IMR-90 (cell line): ENCODE measurements around the gene ZNF581. TPM values are rescaled to one million over a fixed set of nuclear protein-coding genes. Genes with fewer than 3 reads are reported as not detected.

Experiments used
- ATAC-seq: fragments of 200-7000 bp; cut with Tn5 transposase; 2 replicates; pipeline ENCODE4 v1.9.1; 2020; ENCODE audit warnings: low read depth, mild to moderate bottlenecking, moderate library complexity
- BruUV-seq: library from RNA; stranded (reverse); fragments of 400-500 nt; replicated peaks from 2 replicates; lab custom pipeline; 2021; lab: Mats Ljungman, UMichigan
- CTCF ChIA-PET: fragments of 300-600 bp; formaldehyde crosslinking; extraction: SDS; loops from one replicate; lab custom pipeline; 2021; ENCODE audit warnings: antibody characterized with exemption; lab: Yijun Ruan, JAX
- POLR2A ChIA-PET: fragments of 300-600 bp; sonication (Branson Sonifier 250); formaldehyde crosslinking; loops from one replicate; lab custom pipeline; 2022; ENCODE audit warnings: antibody characterized with exemption; ENCODE audit not compliant: unreplicated experiment; lab: Charles Lee
- DNase-seq: peaks from one replicate; pipeline ENCODE4 v3.0.0; 2013
- H2AFZ ChIP-seq: replicated peaks from 2 replicates; pipeline ENCODE3; 2013; ENCODE audit warnings: low read length, mild to moderate bottlenecking; ENCODE audit not compliant: poor library complexity
- H2AK5ac ChIP-seq: 2 replicates; pipeline ENCODE4 v1.6.1; 2013; ENCODE audit warnings: low read depth, low read length, inconsistent platforms
- H2AK9ac ChIP-seq: replicated peaks from 2 replicates; pipeline ENCODE3; 2013; ENCODE audit warnings: mild to moderate bottlenecking, low read depth, low read length, moderate library complexity; ENCODE audit not compliant: poor library complexity
- H2BK120ac ChIP-seq: 2 replicates; pipeline ENCODE4 v1.6.1; 2013; ENCODE audit warnings: low read depth, low read length, inconsistent platforms
- H2BK15ac ChIP-seq: 3 replicates; pipeline ENCODE4 v1.6.1; 2013; ENCODE audit warnings: low read depth, low read length, inconsistent platforms
- H2BK20ac ChIP-seq: 2 replicates; pipeline ENCODE4 v1.6.1; 2013; ENCODE audit warnings: low read depth, mild to moderate bottlenecking, inconsistent platforms, low read length, moderate library complexity
- H2BK5ac ChIP-seq: 2 replicates; pipeline ENCODE4 v1.6.1; 2013; ENCODE audit warnings: mild to moderate bottlenecking, low read depth, low read length, inconsistent platforms; ENCODE audit not compliant: poor library complexity, severe bottlenecking
- H3K14ac ChIP-seq: replicated peaks from 2 replicates; pipeline ENCODE4 v1.6.1; 2013; ENCODE audit warnings: low read depth, low read length, inconsistent platforms
- H3K18ac ChIP-seq: 2 replicates; pipeline ENCODE4 v1.6.1; 2013; ENCODE audit warnings: low read depth, low read length, control low read depth
- H3K23ac ChIP-seq: 2 replicates; pipeline ENCODE4 v1.6.1; 2013; ENCODE audit warnings: low read depth, low read length, inconsistent platforms
- H3K27ac ChIP-seq: 2 replicates; pipeline ENCODE4 v1.5.1; 2013; ENCODE audit warnings: mild to moderate bottlenecking, control low read depth, low read length; ENCODE audit not compliant: insufficient read depth
- H3K27me3 ChIP-seq: 2 replicates; pipeline ENCODE4 v1.6.1; 2013; ENCODE audit warnings: low read length; ENCODE audit not compliant: control insufficient read depth, insufficient read depth
- H3K36me3 ChIP-seq: 2 replicates; pipeline ENCODE4 v1.6.1; 2013; ENCODE audit warnings: low read length, mixed read lengths; ENCODE audit not compliant: control insufficient read depth, insufficient read depth
- H3K4ac ChIP-seq: 2 replicates; pipeline ENCODE4 v1.6.1; 2013; ENCODE audit warnings: low read depth, low read length, inconsistent platforms
- H3K4me1 ChIP-seq: 2 replicates; pipeline ENCODE4 v1.6.1; 2013; ENCODE audit warnings: low read length, mixed read lengths; ENCODE audit not compliant: control insufficient read depth, insufficient read depth
- H3K4me2 ChIP-seq: 2 replicates; pipeline ENCODE4 v1.6.1; 2013; ENCODE audit warnings: low read depth, mild to moderate bottlenecking, control low read depth, low read length, moderate library complexity
- H3K4me3 ChIP-seq: 2 replicates; pipeline ENCODE4 v1.5.1; 2013; ENCODE audit warnings: low read depth, mild to moderate bottlenecking, control low read depth, low read length, moderate library complexity; ENCODE audit not compliant: insufficient read depth
- H3K56ac ChIP-seq: 2 replicates; pipeline ENCODE4 v1.6.1; 2013; ENCODE audit warnings: low read length, inconsistent platforms; ENCODE audit not compliant: insufficient read depth; ENCODE audit errors: extremely low read depth
- H3K79me1 ChIP-seq, 2 experiments: 2 replicates each; pipeline ENCODE4 v1.6.1; 2013; ENCODE audit warnings: low read length in 2 of 2, inconsistent platforms in 1 of 2, low read depth in 1 of 2
- H3K9ac ChIP-seq: 2 replicates; pipeline ENCODE4 v1.6.1; 2013; ENCODE audit warnings: low read depth, low read length, control low read depth
- H3K9me1 ChIP-seq: 2 replicates; pipeline ENCODE4 v1.6.1; 2013; ENCODE audit warnings: low read length, inconsistent platforms; ENCODE audit not compliant: insufficient read depth
- H3K9me3 ChIP-seq: 2 replicates; pipeline ENCODE4 v1.6.1; 2013; ENCODE audit warnings: low read length; ENCODE audit not compliant: control insufficient read depth, insufficient read depth
- H4K20me1 ChIP-seq: 2 replicates; pipeline ENCODE4 v1.6.1; 2013; ENCODE audit warnings: low read length, inconsistent platforms; ENCODE audit not compliant: insufficient read depth
- H4K5ac ChIP-seq: 2 replicates; pipeline ENCODE4 v1.6.1; 2013; ENCODE audit warnings: mild to moderate bottlenecking, low read depth, low read length, control low read depth
- H4K8ac ChIP-seq, 2 experiments: 2 replicates each; pipeline ENCODE4 v1.6.1; 2013; ENCODE audit warnings: low read depth in 2 of 2, low read length in 2 of 2, control low read depth in 1 of 2, inconsistent platforms in 1 of 2
- H4K91ac ChIP-seq: 2 replicates; pipeline ENCODE4 v1.6.1; 2013; ENCODE audit warnings: low read depth, low read length, inconsistent platforms; ENCODE audit not compliant: insufficient read depth
- MXI1 ChIP-seq: IDR thresholded peaks from 2 replicates; pipeline ENCODE4 v1.6.1; 2012; ENCODE audit warnings: low read depth, mild to moderate bottlenecking, low read length, moderate library complexity, borderline replicate concordance
- NFE2L2 ChIP-seq: fragments of 150-350 bp; IDR thresholded peaks from 2 replicates; pipeline ENCODE4 v1.6.1; 2016; ENCODE audit warnings: low read depth, mild to moderate bottlenecking, low read length
- RAD21 ChIP-seq: IDR thresholded peaks from 2 replicates; pipeline ENCODE4 v1.6.1; 2012; ENCODE audit warnings: low read length, improper control_type of control experiment
- RCOR1 ChIP-seq: IDR thresholded peaks from 2 replicates; pipeline ENCODE4 v1.6.1; 2012; ENCODE audit warnings: mild to moderate bottlenecking, low read length, improper control_type of control experiment; ENCODE audit not compliant: insufficient replicate concordance
- RFX5 ChIP-seq: IDR thresholded peaks from 2 replicates; pipeline ENCODE4 v1.8.0; 2012; ENCODE audit warnings: low read depth, mild to moderate bottlenecking, low read length, moderate library complexity
- SMC3 ChIP-seq: fragments of 150-350 bp; IDR thresholded peaks from 2 replicates; pipeline ENCODE4 v1.6.1; 2016; ENCODE audit warnings: low read depth, mild to moderate bottlenecking, antibody characterized with exemption, low read length, moderate library complexity
- USF2 ChIP-seq: fragments of 150-350 bp; IDR thresholded peaks from 2 replicates; pipeline ENCODE4 v1.6.1; 2017; ENCODE audit warnings: mild to moderate bottlenecking, antibody characterized with exemption, low read length, low read depth
- WGBS, 2 experiments: methylation state at CpG; one replicate each; pipeline versions ENCODE4 v1.1.5 to v1.1.7; 2013; ENCODE audit warnings: missing lambda C conversion rate in 2 of 2; ENCODE audit not compliant: insufficient read length in 1 of 2; ENCODE audit errors: extremely low coverage in 2 of 2; 5-methylcytosine and 5-hydroxymethylcytosine counted together
- dilution Hi-C: fragments of 300-500 bp; cut with HindIII; formaldehyde crosslinking; loops from one replicate; pipeline ENCODE4 v1.14.3; 2018; ENCODE audit warnings: low sequenced_read_pairs; ENCODE audit not compliant: unreplicated experiment
- in situ Hi-C: fragments of 300-500 bp; cut with MboI; formaldehyde crosslinking; loops from 3 replicates; pipeline ENCODE4 v1.14.3; 2019; ENCODE audit warnings: low sequenced_read_pairs, inconsistent platforms, mixed read lengths
- intact Hi-C: fragments of 100-400 bp; cut with micrococcal nuclease; formaldehyde crosslinking; loops from 2 replicates; pipeline ENCODE4 v1.10.0; 2022
- polyA plus RNA-seq, 3 experiments: library from polyadenylated mRNA; depleted of rRNA; stranded (reverse); fragments of >200 nt; gene quantifications; 2 replicates each; pipeline ENCODE4 v1.2.3, GENCODE V29; 2012; ENCODE audit warnings: low replicate concordance in 1 of 3
- total RNA-seq: library from RNA; depleted of rRNA; stranded (reverse); fragments of >200 nt; gene quantifications from 2 replicates; pipeline ENCODE4 v1.2.3, GENCODE V29; 2012
- TF ChIP-seq, protein P1 (sequence below): conservative IDR thresholded peaks from 2 replicates; pipeline ENCODE4 v1.5.1; 2012; ENCODE audit warnings: mild to moderate bottlenecking, low read depth, low read length, improper control_type of control experiment
- TF ChIP-seq, protein P2 (sequence below): fragments of 150-350 bp; IDR thresholded peaks from 2 replicates; pipeline ENCODE4 v1.6.1; 2016; ENCODE audit warnings: low read depth, mild to moderate bottlenecking, low read length, moderate library complexity, borderline replicate concordance

ZNF581 gene
- total and polyA plus RNA-seq, 2 of the 4 experiments (the other 2 are of a cell fraction) = 9.7 to 21.9 TPM

DNA sequence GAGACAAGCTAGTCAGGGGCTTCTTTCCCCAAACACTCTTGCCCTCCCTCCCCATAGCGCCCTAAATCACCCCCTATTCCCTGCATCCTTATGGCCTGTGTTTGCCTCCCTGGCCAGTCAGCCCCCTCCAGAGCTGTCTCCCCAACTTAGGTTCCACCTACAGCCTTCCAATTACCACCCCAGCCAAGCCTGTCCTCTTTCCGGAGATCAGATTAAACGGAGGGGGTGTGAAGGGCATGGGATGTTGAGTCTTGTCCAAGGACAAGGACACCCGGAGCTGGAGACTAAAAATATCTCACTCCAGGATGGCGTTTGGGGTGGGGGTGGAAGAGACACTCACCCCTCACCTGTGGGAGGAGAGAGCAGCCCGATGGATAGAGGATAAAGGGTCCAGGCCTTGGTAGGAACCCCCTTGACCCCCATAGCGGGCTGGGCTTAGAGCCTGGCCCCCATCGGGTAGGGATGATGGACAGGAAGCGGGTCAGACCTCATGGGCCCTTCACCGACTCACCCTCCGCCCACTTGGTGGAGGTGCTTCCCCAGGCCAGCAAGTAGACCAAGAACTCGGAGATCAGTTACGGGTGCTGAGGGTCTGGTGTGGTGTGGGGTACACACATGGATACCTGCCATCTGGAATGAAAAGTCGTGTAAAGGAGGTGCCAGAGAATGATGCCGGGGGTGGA lies 32.0 kb upstream of the ZNF581 start:
- 89% methylated on average over 5 of the region's 15 CpGs; no CpG with 5 or more reads in 1 of the 2 experiments for WGBS, 2 experiments

More for the DNA sequence above, 32.0 kb upstream of the ZNF581 start:
- ChIA-PET POLR2A (no interaction called here), CTCF (interaction anchor here (0.5 to 0.6 kb wide), 2 partner anchors 96 to 121 kb away, joined by 3 to 7 read pairs; no protein-coding TSS in a partner anchor)
- Histone ChIP-seq H2BK20ac (no peak overlapping the region), H3K18ac (no peak overlapping the region), H2BK5ac (no peak overlapping the region), H4K5ac (no peak overlapping the region), H3K4ac (no peak overlapping the region), H3K27ac (no peak overlapping the region), H2BK15ac (no peak overlapping the region), H3K56ac (no peak overlapping the region), H3K79me1 (peaks cover 44 to 67% of the 10 kb centered on the region in 2 experiments), H2BK120ac (no peak overlapping the region), H2AK9ac (peak overlapping the region; percentile 55), H3K9me3 (peaks cover 5% of the 10 kb centered on the region; the same call in 1 of the 2 replicates), H2AFZ (no peak overlapping the region), H4K20me1 (peaks cover 33% of the 10 kb centered on the region), H3K36me3 (peaks cover 39% of the 10 kb centered on the region), H2AK5ac (no peak overlapping the region), H3K4me2 (no peak overlapping the region), H3K14ac (no peak overlapping the region), H4K8ac (no peak overlapping the region), H3K4me3 (no peak overlapping the region), H3K9ac (no peak overlapping the region), H4K91ac (no peak overlapping the region), H3K9me1 (peaks cover 9% of the 10 kb centered on the region; the same call in 1 of the 2 replicates), H3K27me3 (no peaks in the 10 kb centered on the region), H3K23ac (no peak overlapping the region), H3K4me1 (peaks cover 4% of the 10 kb centered on the region; the same call in 1 of the 2 replicates)
- no TSS peak for BruUV-seq
- intact Hi-C loops (no loop called here), in situ Hi-C loops (no loop called here), dilution Hi-C loops (no loop called here)
- ATAC-seq (no peak), DNase-seq (no peak)
- TF ChIP-seq RAD21 (no peak), RFX5 (no peak), RCOR1 (no peak), USF2 (no peak), MXI1 (no peak), SMC3 (no peak), NFE2L2 (no peak)
- TF ChIP-seq, protein P1, sequence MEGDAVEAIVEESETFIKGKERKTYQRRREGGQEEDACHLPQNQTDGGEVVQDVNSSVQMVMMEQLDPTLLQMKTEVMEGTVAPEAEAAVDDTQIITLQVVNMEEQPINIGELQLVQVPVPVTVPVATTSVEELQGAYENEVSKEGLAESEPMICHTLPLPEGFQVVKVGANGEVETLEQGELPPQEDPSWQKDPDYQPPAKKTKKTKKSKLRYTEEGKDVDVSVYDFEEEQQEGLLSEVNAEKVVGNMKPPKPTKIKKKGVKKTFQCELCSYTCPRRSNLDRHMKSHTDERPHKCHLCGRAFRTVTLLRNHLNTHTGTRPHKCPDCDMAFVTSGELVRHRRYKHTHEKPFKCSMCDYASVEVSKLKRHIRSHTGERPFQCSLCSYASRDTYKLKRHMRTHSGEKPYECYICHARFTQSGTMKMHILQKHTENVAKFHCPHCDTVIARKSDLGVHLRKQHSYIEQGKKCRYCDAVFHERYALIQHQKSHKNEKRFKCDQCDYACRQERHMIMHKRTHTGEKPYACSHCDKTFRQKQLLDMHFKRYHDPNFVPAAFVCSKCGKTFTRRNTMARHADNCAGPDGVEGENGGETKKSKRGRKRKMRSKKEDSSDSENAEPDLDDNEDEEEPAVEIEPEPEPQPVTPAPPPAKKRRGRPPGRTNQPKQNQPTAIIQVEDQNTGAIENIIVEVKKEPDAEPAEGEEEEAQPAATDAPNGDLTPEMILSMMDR = no peak
- TF ChIP-seq, protein P2, sequence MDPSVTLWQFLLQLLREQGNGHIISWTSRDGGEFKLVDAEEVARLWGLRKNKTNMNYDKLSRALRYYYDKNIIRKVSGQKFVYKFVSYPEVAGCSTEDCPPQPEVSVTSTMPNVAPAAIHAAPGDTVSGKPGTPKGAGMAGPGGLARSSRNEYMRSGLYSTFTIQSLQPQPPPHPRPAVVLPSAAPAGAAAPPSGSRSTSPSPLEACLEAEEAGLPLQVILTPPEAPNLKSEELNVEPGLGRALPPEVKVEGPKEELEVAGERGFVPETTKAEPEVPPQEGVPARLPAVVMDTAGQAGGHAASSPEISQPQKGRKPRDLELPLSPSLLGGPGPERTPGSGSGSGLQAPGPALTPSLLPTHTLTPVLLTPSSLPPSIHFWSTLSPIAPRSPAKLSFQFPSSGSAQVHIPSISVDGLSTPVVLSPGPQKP = no peak
